ENCODE data around the gene HSD11B1. TPM values are rescaled to one million over a fixed set of nuclear protein-coding genes. Genes with fewer than 3 reads are reported as not detected.

The HSD11B1 gene
- total RNA-seq, 1 experiment from 2014 or later, result 0.27 TPM

GRCh38 chr1:209723265-209723664 lies 18.6 kb downstream of the HSD11B1 start:
- H2AFZ ChIP-seq (ENCODE audit: low read depth, low read length, poor library complexity, severe bottlenecking), result no peak overlapping the region
- intact Hi-C loops (cut with micrococcal nuclease), result loop anchor here (10.0 kb wide), 1 partner anchor 348 kb away; no protein-coding TSS in a partner anchor
- H3K9me3 ChIP-seq (ENCODE audit: control insufficient read depth in 1 of 2, insufficient read depth in 1 of 2, low read depth in 1 of 2, low read length in 2 of 2), result no peaks in the 10 kb centered on the region
- H3K27ac ChIP-seq (ENCODE audit: low read depth, low read length), result no peak overlapping the region
- no peaks in the 10 kb centered on the region for H3K4me1 ChIP-seq (ENCODE audit: control insufficient read depth in 1 of 2, insufficient read depth in 2 of 2, low read length in 2 of 2)
- no peaks in the 10 kb centered on the region for H3K79me2 ChIP-seq (ENCODE audit: insufficient read depth, low read length)
- TF ChIP-seq CEBPB (IDR thresholded peaks at IDR 0.05; ENCODE audit: low read depth) (no peak), POLR2A (IDR thresholded peaks at IDR 0.05; ENCODE audit: borderline replicate concordance, extremely low read depth, insufficient read depth, insufficient read length) (no peak), TCF7L2 (IDR thresholded peaks at IDR 0.05; ENCODE audit: borderline replicate concordance, extremely low read depth, insufficient read depth, insufficient read length) (no peak), YY1 (IDR thresholded peaks at IDR 0.05; ENCODE audit: extremely low read depth, insufficient replicate concordance, low read depth, low read length) (no peak)
- POLR2A ChIA-PET, result no interaction called here
- ATAC-seq (no peak), DNase-seq (ENCODE audit: low read depth, low spot score) (no peak)
- no peak overlapping the region for H3K4me3 ChIP-seq (replicated peaks in 1 of 2; ENCODE audit: low read depth in 1 of 2, low read length in 2 of 2)
- no peaks in the 10 kb centered on the region for H3K9me2 ChIP-seq (ENCODE audit: insufficient read depth)
- BruUV-seq (replicated peaks), result no TSS peak
- H3K27me3 ChIP-seq (ENCODE audit: insufficient read depth, low read length), result no peaks in the 10 kb centered on the region
- H3K4me2 ChIP-seq (ENCODE audit: low read length), result no peak overlapping the region
- H3K9ac ChIP-seq (ENCODE audit: low read length), result no peak overlapping the region
- CTCF ChIA-PET, result no interaction called here
- RAD21 ChIA-PET (ENCODE audit: low non-redundant PET in 1 of 2, low total read pairs in 2 of 2, uncharacterized antibody in 2 of 2, unreplicated experiment in 2 of 2), result no interaction called here
- H4K20me1 ChIP-seq (ENCODE audit: insufficient read depth), result no peaks in the 10 kb centered on the region
- no peaks in the 10 kb centered on the region for H3K36me3 ChIP-seq (ENCODE audit: control insufficient read depth in 1 of 2, insufficient read depth in 2 of 2, low read length in 2 of 2)

GRCh38 chr1:209723756-209724693 lies 19.4 kb downstream of the HSD11B1 start:
- ATAC-seq (no peak), DNase-seq (ENCODE audit: low read depth, low spot score) (no peak)
- Histone ChIP-seq H2AFZ (ENCODE audit: low read depth, low read length, poor library complexity, severe bottlenecking) (no peak overlapping the region), H3K27ac (ENCODE audit: low read depth, low read length) (no peak overlapping the region), H3K9me2 (ENCODE audit: insufficient read depth) (no peaks in the 10 kb centered on the region), H3K27me3 (ENCODE audit: insufficient read depth, low read length) (no peaks in the 10 kb centered on the region), H3K9me3 (ENCODE audit: control insufficient read depth in 1 of 2, insufficient read depth in 1 of 2, low read depth in 1 of 2, low read length in 2 of 2) (no peaks in the 10 kb centered on the region), H3K79me2 (ENCODE audit: insufficient read depth, low read length) (no peaks in the 10 kb centered on the region), H3K4me3 (replicated peaks in 1 of 2; ENCODE audit: low read depth in 1 of 2, low read length in 2 of 2) (no peak overlapping the region), H4K20me1 (ENCODE audit: insufficient read depth) (no peaks in the 10 kb centered on the region), H3K4me2 (ENCODE audit: low read length) (no peak overlapping the region), H3K4me1 (ENCODE audit: control insufficient read depth in 1 of 2, insufficient read depth in 2 of 2, low read length in 2 of 2) (no peaks in the 10 kb centered on the region), H3K9ac (ENCODE audit: low read length) (no peak overlapping the region), H3K36me3 (ENCODE audit: control insufficient read depth in 1 of 2, insufficient read depth in 2 of 2, low read length in 2 of 2) (no peaks in the 10 kb centered on the region)
- POLR2A ChIA-PET, result no interaction called here
- RAD21 ChIA-PET (ENCODE audit: low non-redundant PET in 1 of 2, low total read pairs in 2 of 2, uncharacterized antibody in 2 of 2, unreplicated experiment in 2 of 2), result no interaction called here
- no TSS peak for BruUV-seq (replicated peaks)
- intact Hi-C loops (cut with micrococcal nuclease), result loop anchor here (10.0 kb wide), 1 partner anchor 349 kb away; no protein-coding TSS in a partner anchor
- TF ChIP-seq ZNF274 (IDR thresholded peaks at IDR 0.05; ENCODE audit: low read depth, low read length) (no peak), SIN3A (IDR thresholded peaks at IDR 0.05; ENCODE audit: low read depth) (no peak)
- CTCF ChIA-PET, result interaction anchor here (1.2 to 1.3 kb wide), 2 partner anchors 146 to 158 kb away, joined by 3 read pairs; no protein-coding TSS in a partner anchor
